ENCODE results near the gene B4GALNT3. TPM values are rescaled to one million over a fixed set of nuclear protein-coding genes. Genes with fewer than 3 reads are reported as not detected.

The B4GALNT3 gene
- total RNA-seq, 2 experiments from 2014 or later = 3.4 to 5.4 TPM

GRCh38 chr12:558580-558979, 98.8 kb downstream of the B4GALNT3 start:
- Histone ChIP-seq H3K27ac (ENCODE audit: low read depth, low read length, poor library complexity, severe bottlenecking) (no peak overlapping the region), H3K4me3 (ENCODE audit: low read depth, low read length, poor library complexity, severe bottlenecking) (no peak overlapping the region), H2AFZ (ENCODE audit: low read length) (no peak overlapping the region), H3K4me1 (ENCODE audit: insufficient read depth, low read length, poor library complexity, severe bottlenecking) (peaks cover 21% of the 10 kb centered on the region), H3K36me3 (ENCODE audit: insufficient read depth, low read length) (no peaks in the 10 kb centered on the region), H3K9me2 (ENCODE audit: insufficient read depth, low read length) (no peaks in the 10 kb centered on the region), H4K20me1 (ENCODE audit: insufficient read depth, low read length) (no peaks in the 10 kb centered on the region), H3K4me2 (ENCODE audit: low read length) (no peak overlapping the region), H3K9me3 (ENCODE audit: low read length) (no peaks in the 10 kb centered on the region), H3K79me2 (ENCODE audit: insufficient read depth, low read depth, low read length) (peaks cover 4% of the 10 kb centered on the region; the same call in 1 of the 2 replicates)
- no peak for DNase-seq (ENCODE audit: low spot score)
- no TSS peak for BruUV-seq (replicated peaks)
- TF ChIP-seq EZH2phosphoT487 (IDR thresholded peaks at IDR 0.05; ENCODE audit: borderline replicate concordance, low read depth, low read length) (no peak), CTCF (conservative IDR thresholded peaks at IDR 0.05; ENCODE audit: low read length) (no peak)
- intact Hi-C loops (cut with micrococcal nuclease; ENCODE audit: unreplicated experiment) = no loop called here
- ChIA-PET CTCF (ENCODE audit: unreplicated experiment) (no interaction called here), POLR2A (no interaction called here)

- Histone ChIP-seq H3K4me3 (ENCODE audit: low read depth, low read length, poor library complexity, severe bottlenecking) (no peak overlapping the region), H3K27ac (ENCODE audit: low read depth, low read length, poor library complexity, severe bottlenecking) (no peak overlapping the region), H3K36me3 (ENCODE audit: insufficient read depth, low read length) (no peaks in the 10 kb centered on the region), H4K20me1 (ENCODE audit: insufficient read depth, low read length) (no peaks in the 10 kb centered on the region), H3K4me1 (ENCODE audit: insufficient read depth, low read length, poor library complexity, severe bottlenecking) (peaks cover 15% of the 10 kb centered on the region), H3K79me2 (ENCODE audit: insufficient read depth, low read depth, low read length) (peaks cover 4% of the 10 kb centered on the region; the same call in 1 of the 2 replicates), H2AFZ (ENCODE audit: low read length) (no peak overlapping the region), H3K9me3 (ENCODE audit: low read length) (no peaks in the 10 kb centered on the region), H3K4me2 (ENCODE audit: low read length) (no peak overlapping the region), H3K9me2 (ENCODE audit: insufficient read depth, low read length) (no peaks in the 10 kb centered on the region)
- no TSS peak for BruUV-seq (replicated peaks)
- no peak for DNase-seq (ENCODE audit: low spot score)
- POLR2A ChIA-PET = interaction anchor here (0.5 kb wide), 1 partner anchor 498 kb away, joined by 3 read pairs; no protein-coding TSS in a partner anchor
- intact Hi-C loops (cut with micrococcal nuclease; ENCODE audit: unreplicated experiment) = no loop called here
- CTCF ChIA-PET (ENCODE audit: unreplicated experiment) = no interaction called here
- TF ChIP-seq CTCF (conservative IDR thresholded peaks at IDR 0.05; ENCODE audit: low read length) = no peak
- TF ChIP-seq EZH2phosphoT487 (IDR thresholded peaks at IDR 0.05; ENCODE audit: borderline replicate concordance, low read depth, low read length) = no peak
Measured at GRCh38 chr12:559208-559905, 99.6 kb downstream of the B4GALNT3 start.

- peaks cover 12% of the 10 kb centered on the region for H3K4me1 ChIP-seq (ENCODE audit: insufficient read depth, low read length, poor library complexity, severe bottlenecking)
- H3K9me3 ChIP-seq (ENCODE audit: low read length) = no peaks in the 10 kb centered on the region
- H3K4me3 ChIP-seq (ENCODE audit: low read depth, low read length, poor library complexity, severe bottlenecking) = no peak overlapping the region
- ChIA-PET POLR2A (no interaction called here), CTCF (ENCODE audit: unreplicated experiment) (no interaction called here)
- intact Hi-C loops (cut with micrococcal nuclease; ENCODE audit: unreplicated experiment) = no loop called here
- no peak overlapping the region for H2AFZ ChIP-seq (ENCODE audit: low read length)
- TF ChIP-seq EZH2phosphoT487 (IDR thresholded peaks at IDR 0.05; ENCODE audit: borderline replicate concordance, low read depth, low read length) (no peak), CTCF (conservative IDR thresholded peaks at IDR 0.05; ENCODE audit: low read length) (no peak)
- no TSS peak for BruUV-seq (replicated peaks)
- H3K4me2 ChIP-seq (ENCODE audit: low read length) = no peak overlapping the region
- no peaks in the 10 kb centered on the region for H3K9me2 ChIP-seq (ENCODE audit: insufficient read depth, low read length)
- H3K79me2 ChIP-seq (ENCODE audit: insufficient read depth, low read depth, low read length) = peaks cover under 1% of the 10 kb centered on the region; the same call in 1 of the 2 replicates
- no peak overlapping the region for H3K27ac ChIP-seq (ENCODE audit: low read depth, low read length, poor library complexity, severe bottlenecking)
- no peaks in the 10 kb centered on the region for H4K20me1 ChIP-seq (ENCODE audit: insufficient read depth, low read length)
- no peak for DNase-seq (ENCODE audit: low spot score)
- H3K36me3 ChIP-seq (ENCODE audit: insufficient read depth, low read length) = no peaks in the 10 kb centered on the region
Measured at GRCh38 chr12:559906-560455, 100.2 kb downstream of the B4GALNT3 start.

Data from OCI-LY7 (cell line).